Measurements from ENCODE around the gene MLST8. TPM values are rescaled to one million over a fixed set of nuclear protein-coding genes. Genes with fewer than 3 reads are reported as not detected.
A peak's percentile ranks its signal among the peaks of the same experiment; 100 is the strongest.

MLST8 gene
- total RNA-seq, 1 experiment from 2014 or later: 58.7 TPM

DNA sequence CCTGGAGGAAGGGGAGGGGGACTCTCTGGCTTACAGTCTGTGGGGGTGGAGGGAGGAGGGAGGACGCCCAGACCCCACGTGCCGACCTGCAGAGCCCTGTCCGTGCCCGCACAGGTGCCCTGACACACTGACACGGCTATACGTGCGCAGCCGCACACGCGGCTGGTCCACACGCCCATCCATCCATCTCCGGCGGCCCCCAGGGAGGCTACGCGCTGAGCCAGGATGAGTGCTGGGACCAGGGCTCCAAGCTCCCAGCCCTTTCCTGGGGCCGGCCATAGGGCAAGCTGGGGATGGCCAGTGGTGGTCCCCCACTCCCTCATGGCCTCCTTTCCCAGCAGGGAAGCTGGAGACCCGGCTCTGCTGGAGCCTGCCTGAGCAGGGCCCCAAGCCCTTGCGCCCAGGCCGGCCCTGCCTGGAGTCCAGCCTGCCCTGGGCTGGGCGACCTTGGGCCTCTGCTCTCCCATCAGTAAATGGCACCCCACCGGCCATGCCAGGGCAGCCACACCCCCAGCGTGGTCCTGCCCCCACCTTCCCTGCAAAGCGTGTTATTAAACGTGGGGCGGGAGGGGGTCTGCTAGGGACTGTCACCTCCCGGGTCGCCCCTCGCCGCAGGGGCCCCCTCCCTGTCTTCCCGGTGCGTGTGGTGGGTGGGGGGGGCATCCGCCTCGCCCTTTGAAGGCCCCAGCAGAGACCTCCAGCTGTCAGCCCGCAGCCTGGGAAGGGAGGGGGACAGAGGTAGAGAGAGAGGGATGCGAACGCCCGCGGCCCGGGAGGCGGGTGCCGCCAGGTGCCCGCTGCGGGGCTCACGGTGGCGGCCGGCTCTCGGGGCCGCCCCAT is 9.7 kb upstream of the MLST8 start:
- no peaks in the 10 kb centered on the region for H3K9me2 ChIP-seq (ENCODE audit: insufficient read depth)
- H3K9ac ChIP-seq (ENCODE audit: low read length): peak overlapping the region; percentile 41
- ATAC-seq (peak; percentile 26), DNase-seq (ENCODE audit: low read depth, low spot score) (no peak)
- intact Hi-C loops (cut with micrococcal nuclease): loop anchor here (2.0 to 10.0 kb wide), 2 partner anchors 55 to 309 kb away; partner anchors contain the start of gene ECI1
- H4K20me1 ChIP-seq (ENCODE audit: insufficient read depth): no peaks in the 10 kb centered on the region
- ChIA-PET POLR2A (interaction anchor here (1.0 to 1.6 kb wide), 4 partner anchors 28 to 56 kb away, joined by 4 to 11 read pairs (median 6); partner anchors contain the start of genes E4F1, ECI1 and TRAF7), CTCF (interaction anchor here (0.5 to 3.5 kb wide), 9 partner anchors 9 to 461 kb away, joined by 3 to 24 read pairs (median 4); partner anchors contain the start of genes ECI1, MLST8, PGP and TBC1D24), RAD21 (ENCODE audit: low non-redundant PET in 1 of 2, low total read pairs in 2 of 2, uncharacterized antibody in 2 of 2, unreplicated experiment in 2 of 2) (interaction anchor here (0.6 to 1.6 kb wide), 6 partner anchors 19 to 306 kb away, joined by 3 to 6 read pairs (median 4); partner anchors contain the start of genes ECI1 (in 1 of the 2) and PGP (in 1 of the 2))
- no peaks in the 10 kb centered on the region for H3K36me3 ChIP-seq (ENCODE audit: control insufficient read depth in 1 of 2, insufficient read depth in 2 of 2, low read length in 2 of 2)
- peaks cover 5 to 19% of the 10 kb centered on the region in 2 experiments for H3K4me1 ChIP-seq (ENCODE audit: control insufficient read depth in 1 of 2, insufficient read depth in 2 of 2, low read length in 2 of 2)
- H2AFZ ChIP-seq (ENCODE audit: low read depth, low read length, poor library complexity, severe bottlenecking): no peak overlapping the region
- TF ChIP-seq EGR1 (IDR thresholded peaks at IDR 0.05; ENCODE audit: low read depth): no peak
- H3K4me2 ChIP-seq (ENCODE audit: low read length): peak overlapping the region; percentile 88
- peak overlapping the region; percentile 41 to 58 for H3K4me3 ChIP-seq (replicated peaks in 1 of 2; ENCODE audit: low read depth in 1 of 2, low read length in 2 of 2)
- no peaks in the 10 kb centered on the region for H3K9me3 ChIP-seq (ENCODE audit: control insufficient read depth in 1 of 2, insufficient read depth in 1 of 2, low read depth in 1 of 2, low read length in 2 of 2)
- no peaks in the 10 kb centered on the region for H3K79me2 ChIP-seq (ENCODE audit: insufficient read depth, low read length)
- no peaks in the 10 kb centered on the region for H3K27me3 ChIP-seq (ENCODE audit: insufficient read depth, low read length)
- BruUV-seq (replicated peaks): no TSS peak
- H3K27ac ChIP-seq (ENCODE audit: low read depth, low read length): no peak overlapping the region; the same call in 1 of the 2 replicates

DNA sequence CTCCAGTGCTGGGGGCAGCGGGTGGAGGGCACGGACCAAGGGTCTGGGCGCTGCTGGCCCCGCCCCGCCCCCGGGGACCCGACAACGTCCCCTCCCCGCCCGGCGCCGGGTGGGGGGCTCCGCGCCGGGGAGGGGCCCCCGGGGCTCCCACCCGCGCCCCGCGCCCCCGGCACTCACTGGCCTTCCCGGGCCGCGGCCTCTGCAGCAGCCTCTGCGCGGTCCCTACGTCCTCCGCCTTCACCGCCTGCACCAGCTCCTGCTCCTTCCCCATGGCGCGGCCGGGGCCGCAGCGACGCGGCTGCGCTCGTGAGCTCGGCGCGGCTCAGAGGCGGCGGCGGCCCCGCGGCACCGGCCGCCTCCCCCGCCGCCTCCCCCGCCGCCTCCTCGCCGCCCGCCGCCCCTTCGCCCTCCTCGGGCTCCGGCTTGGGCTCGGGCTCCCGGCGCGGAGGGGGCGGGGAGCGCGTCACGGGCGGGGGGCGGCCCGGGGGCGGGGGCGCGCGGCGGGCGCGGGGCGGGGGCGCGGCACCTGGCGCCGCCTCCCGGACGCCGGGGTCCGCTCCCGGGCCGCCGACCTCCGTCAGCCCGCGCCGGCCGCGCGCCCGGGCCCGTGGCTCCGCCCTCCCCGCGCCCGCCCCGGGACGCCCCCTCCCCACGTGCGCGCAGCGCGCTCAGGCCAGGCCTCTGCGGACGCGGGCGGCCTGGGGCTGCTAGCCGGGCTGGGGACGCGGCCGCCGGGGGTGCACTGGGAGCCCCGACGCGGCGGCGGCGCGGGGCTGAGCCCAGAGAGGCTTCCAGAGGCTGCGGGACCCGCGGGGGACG is 8.9 kb upstream of the MLST8 start, which contains the start of gene CASKIN1:
TSS of gene CASKIN1 (minus strand) at position 444 of the 819 bp plus-strand sequence. CDS start at position 271, 173 bp downstream.
- H3K4me2 ChIP-seq (ENCODE audit: low read length): peak within 1 kb of the TSS; percentile 88
- no peaks in the 10 kb centered on the region for H3K27me3 ChIP-seq (ENCODE audit: insufficient read depth, low read length)
- no peaks in the 10 kb centered on the region for H3K36me3 ChIP-seq (ENCODE audit: control insufficient read depth in 1 of 2, insufficient read depth in 2 of 2, low read length in 2 of 2)
- no peaks in the 10 kb centered on the region for H3K79me2 ChIP-seq (ENCODE audit: insufficient read depth, low read length)
- no peaks in the 10 kb centered on the region for H4K20me1 ChIP-seq (ENCODE audit: insufficient read depth)
- H3K9me2 ChIP-seq (ENCODE audit: insufficient read depth): no peaks in the 10 kb centered on the region
- no peak within 1 kb of the TSS; the same call in 1 of the 2 replicates for H3K27ac ChIP-seq (ENCODE audit: low read depth, low read length)
- no peaks in the 10 kb centered on the region for H3K9me3 ChIP-seq (ENCODE audit: control insufficient read depth in 1 of 2, insufficient read depth in 1 of 2, low read depth in 1 of 2, low read length in 2 of 2)
- no peak for DNase-seq (ENCODE audit: low read depth, low spot score)
- H3K9ac ChIP-seq (ENCODE audit: low read length): peak within 1 kb of the TSS; percentile 41
- peaks cover 5 to 19% of the 10 kb centered on the region in 2 experiments for H3K4me1 ChIP-seq (ENCODE audit: control insufficient read depth in 1 of 2, insufficient read depth in 2 of 2, low read length in 2 of 2)
- no peak for TF ChIP-seq EGR1 (IDR thresholded peaks at IDR 0.05; ENCODE audit: low read depth)
- no TSS peak for BruUV-seq (replicated peaks)
- no peak within 1 kb of the TSS for H2AFZ ChIP-seq (ENCODE audit: low read depth, low read length, poor library complexity, severe bottlenecking)
- intact Hi-C loops (cut with micrococcal nuclease): loop anchor here (10.0 kb wide), 1 partner anchor 308 kb away; no protein-coding TSS in a partner anchor
- CTCF ChIA-PET: interaction anchor here (0.5 to 3.5 kb wide), 2 partner anchors 55 to 460 kb away, joined by 3 to 24 read pairs; partner anchors contain the start of gene ECI1
- RAD21 ChIA-PET (ENCODE audit: low non-redundant PET in 1 of 2, low total read pairs in 2 of 2, uncharacterized antibody in 2 of 2, unreplicated experiment in 2 of 2): interaction anchor here in 1 of 2 experiments (0.6 kb wide), 1 partner anchor 30 kb away, joined by 3 read pairs; no protein-coding TSS in a partner anchor
- POLR2A ChIA-PET: no interaction called here
- H3K4me3 ChIP-seq (replicated peaks in 1 of 2; ENCODE audit: low read depth in 1 of 2, low read length in 2 of 2): peak within 1 kb of the TSS; percentile 41 to 58
- peak; percentile 52 for ATAC-seq
